OCI-LY1 (cell line): Measurements from ENCODE around the gene PRRC2B.

Experiments used
- H2AFZ ChIP-seq: fragments of 200-600 bp; sonication (generic), shearing (Covaris generic); 2 replicates; pipeline ENCODE4 v1.6.0; 2014; ENCODE audit warnings: antibody characterized with exemption, mild to moderate bottlenecking, low read length
- H3F3A ChIP-seq: fragments of 200-600 bp; sonication (generic), shearing (Covaris generic); 2 replicates; pipeline ENCODE4 v1.6.0; 2014; ENCODE audit warnings: mild to moderate bottlenecking, antibody characterized with exemption, low read length, moderate library complexity; ENCODE audit not compliant: insufficient read depth
- H3K27ac ChIP-seq: fragments of 200-600 bp; sonication (generic); 2 replicates; pipeline ENCODE4 v1.5.1; 2014; ENCODE audit warnings: low read length, mixed run types, mild to moderate bottlenecking, low read depth; ENCODE audit not compliant: poor library complexity, severe bottlenecking
- H3K27me3 ChIP-seq: fragments of 200-600 bp; sonication (generic); 2 replicates; pipeline ENCODE4 v1.6.0; 2014; ENCODE audit warnings: antibody characterized with exemption, mild to moderate bottlenecking, low read length, moderate library complexity; ENCODE audit not compliant: insufficient read depth
- H3K36me3 ChIP-seq: fragments of 200-600 bp; sonication (generic); 2 replicates; pipeline ENCODE4 v1.6.1; 2014; ENCODE audit warnings: mild to moderate bottlenecking, antibody characterized with exemption, low read length, moderate library complexity, mixed read lengths; ENCODE audit not compliant: insufficient read depth
- H3K4me1 ChIP-seq: fragments of 200-600 bp; sonication (generic); 2 replicates; pipeline ENCODE4 v1.5.1; 2014; ENCODE audit warnings: mild to moderate bottlenecking, low read length, moderate library complexity; ENCODE audit not compliant: insufficient read depth, severe bottlenecking
- H3K4me2 ChIP-seq: fragments of 200-600 bp; sonication (generic), shearing (Covaris generic); 2 replicates; pipeline ENCODE4 v1.6.1; 2014; ENCODE audit warnings: low read length
- H3K4me3 ChIP-seq: fragments of 200-600 bp; sonication (generic); 2 replicates; pipeline ENCODE4 v1.5.1; 2014; ENCODE audit warnings: low read length, low read depth, mild to moderate bottlenecking, mixed read lengths; ENCODE audit not compliant: poor library complexity, severe bottlenecking
- H3K79me2 ChIP-seq: fragments of 200-600 bp; shearing (Covaris generic); 2 replicates; pipeline ENCODE4 v1.6.1; 2016; ENCODE audit warnings: mixed run types, low read length, mixed read lengths; ENCODE audit not compliant: insufficient read depth
- H3K9ac ChIP-seq: fragments of 200-600 bp; sonication (generic), shearing (Covaris generic); 2 replicates; pipeline ENCODE4 v1.6.1; 2014; ENCODE audit warnings: mild to moderate bottlenecking, low read length, mixed read lengths
- H3K9me2 ChIP-seq: fragments of 200-600 bp; sonication (generic), shearing (Covaris generic); 2 replicates; pipeline ENCODE4 v1.6.1; 2014; ENCODE audit warnings: low read depth, mild to moderate bottlenecking, low read length, mixed read lengths
- H3K9me3 ChIP-seq: fragments of 200-600 bp; shearing (Covaris generic); 2 replicates; pipeline ENCODE4 v1.6.1; 2014; ENCODE audit warnings: low read length, mixed read lengths
- H4K20me1 ChIP-seq: fragments of 200-600 bp; sonication (generic), shearing (Covaris generic); 2 replicates; pipeline ENCODE4 v1.6.0; 2016; ENCODE audit warnings: mild to moderate bottlenecking, low read length; ENCODE audit not compliant: insufficient read depth
- EZH2 ChIP-seq: fragments of 200-600 bp; sonication (generic), shearing (Covaris generic); IDR thresholded peaks from 2 replicates; pipeline ENCODE4 v1.8.0; 2017; ENCODE audit warnings: borderline replicate concordance, mixed run types, mild to moderate bottlenecking, antibody characterized with exemption, low read length, moderate library complexity, mixed read lengths
- TF ChIP-seq, protein P1 (sequence below): fragments of 200-600 bp; sonication (generic), shearing (Covaris generic); IDR thresholded peaks from 2 replicates; pipeline ENCODE4 v1.5.1; 2017; ENCODE audit warnings: mild to moderate bottlenecking, antibody characterized with exemption, low read length, moderate library complexity, mixed read lengths

PRRC2B gene

DNA sequence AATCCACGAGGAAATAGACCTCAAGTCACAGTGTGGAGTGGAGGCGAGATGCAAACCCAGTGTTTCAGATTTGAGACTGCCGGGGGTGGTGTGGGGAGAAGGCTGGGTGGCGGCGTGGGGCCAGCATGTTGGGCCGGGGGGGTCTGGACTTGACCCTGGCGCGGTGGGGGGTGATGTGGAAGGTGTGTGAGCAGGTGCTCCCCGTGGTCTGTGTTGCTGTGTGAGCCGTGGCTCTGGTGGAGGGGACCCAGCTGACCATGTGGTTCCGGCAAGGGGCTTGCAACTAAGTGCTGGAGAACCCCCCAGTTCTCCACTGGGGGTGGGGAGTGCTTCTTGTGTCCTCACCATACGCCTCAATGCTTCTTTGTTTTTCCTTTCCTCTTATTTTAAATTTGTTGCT lies 25.8 kb downstream of the PRRC2B start:
- Histone ChIP-seq H3K4me3 (no peak overlapping the region), H3K27ac (peak overlapping the region; percentile 85), H3K4me1 (peaks cover 92% of the 10 kb centered on the region), H3K79me2 (peaks cover 96% of the 10 kb centered on the region), H2AFZ (no peak overlapping the region), H3F3A (no peaks in the 10 kb centered on the region), H3K9ac (no peak overlapping the region; the same call in 1 of the 2 replicates), H3K9me3 (no peaks in the 10 kb centered on the region), H3K36me3 (peaks cover 41% of the 10 kb centered on the region; the same call in 1 of the 2 replicates), H3K4me2 (peak overlapping the region; percentile 22; the same call in 1 of the 2 replicates), H4K20me1 (0 out of 2 replicates have a peak, but pooled peaks cover 3% of the 10 kb centered on the region), H3K27me3 (no peaks in the 10 kb centered on the region), H3K9me2 (no peaks in the 10 kb centered on the region)
- TF ChIP-seq, protein P1, sequence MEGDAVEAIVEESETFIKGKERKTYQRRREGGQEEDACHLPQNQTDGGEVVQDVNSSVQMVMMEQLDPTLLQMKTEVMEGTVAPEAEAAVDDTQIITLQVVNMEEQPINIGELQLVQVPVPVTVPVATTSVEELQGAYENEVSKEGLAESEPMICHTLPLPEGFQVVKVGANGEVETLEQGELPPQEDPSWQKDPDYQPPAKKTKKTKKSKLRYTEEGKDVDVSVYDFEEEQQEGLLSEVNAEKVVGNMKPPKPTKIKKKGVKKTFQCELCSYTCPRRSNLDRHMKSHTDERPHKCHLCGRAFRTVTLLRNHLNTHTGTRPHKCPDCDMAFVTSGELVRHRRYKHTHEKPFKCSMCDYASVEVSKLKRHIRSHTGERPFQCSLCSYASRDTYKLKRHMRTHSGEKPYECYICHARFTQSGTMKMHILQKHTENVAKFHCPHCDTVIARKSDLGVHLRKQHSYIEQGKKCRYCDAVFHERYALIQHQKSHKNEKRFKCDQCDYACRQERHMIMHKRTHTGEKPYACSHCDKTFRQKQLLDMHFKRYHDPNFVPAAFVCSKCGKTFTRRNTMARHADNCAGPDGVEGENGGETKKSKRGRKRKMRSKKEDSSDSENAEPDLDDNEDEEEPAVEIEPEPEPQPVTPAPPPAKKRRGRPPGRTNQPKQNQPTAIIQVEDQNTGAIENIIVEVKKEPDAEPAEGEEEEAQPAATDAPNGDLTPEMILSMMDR, result no peak
- no peak for TF ChIP-seq EZH2

DNA sequence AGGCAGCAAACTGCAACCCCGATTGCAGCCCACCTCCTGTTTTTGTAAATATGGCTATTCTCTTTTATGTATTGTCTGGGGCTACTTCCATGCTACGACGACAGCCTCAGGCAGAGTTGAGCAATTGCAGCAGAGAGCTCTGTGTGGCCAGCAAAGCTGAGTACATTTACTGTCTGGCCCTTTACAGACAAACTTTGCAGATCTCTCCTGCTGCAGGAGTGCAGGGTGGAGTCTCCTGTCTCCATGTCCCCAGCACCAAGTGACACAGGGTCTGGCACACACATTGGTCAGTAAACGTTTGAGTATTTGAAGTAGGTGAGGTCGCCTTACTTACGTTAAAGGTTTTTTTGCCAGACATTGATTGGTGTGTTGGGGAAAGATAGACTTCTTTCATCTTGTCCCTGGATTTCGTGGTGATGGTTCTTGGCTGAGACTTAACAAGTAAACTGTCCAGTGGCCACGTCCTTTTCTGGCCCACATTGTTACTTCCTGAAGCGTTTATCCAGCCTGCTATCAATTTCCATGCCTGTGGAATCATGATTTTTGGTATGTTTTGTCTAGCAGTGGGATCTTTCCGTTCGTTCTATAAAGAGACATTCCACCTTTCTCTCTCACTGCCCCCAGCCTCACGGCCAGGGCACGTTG lies 27.2 kb downstream of the PRRC2B start:
- TF ChIP-seq, protein P1, result peak; percentile 28; the same call in 1 of the 2 replicates
- TF ChIP-seq EZH2, result no peak
- H4K20me1 ChIP-seq, result no peaks in the 10 kb centered on the region
- peaks cover 96% of the 10 kb centered on the region for H3K79me2 ChIP-seq
- peak overlapping the region; percentile 94 for H3K27ac ChIP-seq
- H3K9me3 ChIP-seq, result no peaks in the 10 kb centered on the region
- 0 out of 2 replicates have a peak overlapping the region, but pooled peaks have one; percentile 13 for H3K9ac ChIP-seq
- no peaks in the 10 kb centered on the region for H3K27me3 ChIP-seq
- H3K4me1 ChIP-seq, result peaks cover 78% of the 10 kb centered on the region
- no peak overlapping the region for H3K4me3 ChIP-seq
- peak overlapping the region; percentile 26; the same call in 1 of the 2 replicates for H3K4me2 ChIP-seq
- H3F3A ChIP-seq, result no peaks in the 10 kb centered on the region
- no peak overlapping the region for H2AFZ ChIP-seq
- H3K9me2 ChIP-seq, result no peaks in the 10 kb centered on the region
- peaks cover 35% of the 10 kb centered on the region for H3K36me3 ChIP-seq

DNA sequence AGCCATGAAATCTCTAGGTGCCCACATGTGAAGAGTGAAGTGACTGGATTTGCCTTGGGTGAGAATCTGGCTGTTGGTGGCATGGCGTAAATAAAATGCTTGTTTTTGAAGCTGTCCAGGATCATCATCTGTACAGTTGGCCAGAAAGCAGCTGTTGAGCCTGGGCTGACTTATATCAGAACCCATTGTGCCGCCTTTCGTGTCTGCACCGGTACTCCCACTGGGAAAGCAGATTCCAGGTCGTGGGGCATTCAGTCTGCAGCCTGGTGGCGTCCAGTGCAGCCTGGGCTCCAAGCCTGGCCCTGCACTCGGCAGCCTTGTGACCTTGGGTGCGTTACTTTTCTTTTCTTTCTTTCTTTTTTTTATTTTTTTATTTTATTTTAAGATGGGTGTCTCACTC lies 27.8 kb downstream of the PRRC2B start:
- Histone ChIP-seq H3K9ac (0 out of 2 replicates have a peak overlapping the region, but pooled peaks have one; percentile 13), H2AFZ (no peak overlapping the region), H3K27me3 (no peaks in the 10 kb centered on the region), H3K9me2 (no peaks in the 10 kb centered on the region), H3K4me3 (no peak overlapping the region), H3K79me2 (peaks cover 96% of the 10 kb centered on the region), H3K36me3 (peaks cover 40% of the 10 kb centered on the region), H3K9me3 (no peaks in the 10 kb centered on the region), H3K27ac (peak overlapping the region; percentile 94), H3K4me1 (peaks cover 73% of the 10 kb centered on the region), H4K20me1 (no peaks in the 10 kb centered on the region), H3F3A (no peaks in the 10 kb centered on the region), H3K4me2 (peak overlapping the region; percentile 26; the same call in 1 of the 2 replicates)
- no peak for TF ChIP-seq EZH2
- TF ChIP-seq, protein P1, result no peak
